H1 (cell line): ENCODE results near the gene PTPRG. TPM values are rescaled to one million over a fixed set of nuclear protein-coding genes. Genes with fewer than 3 reads are reported as not detected.

Experiments used
- CTCF ChIA-PET: fragments of 300-600 bp; sonication (Branson Sonifier 250); formaldehyde crosslinking; loops from one replicate; lab custom pipeline; 2021; ENCODE audit not compliant: partially characterized antibody; lab: Charles Lee
- POLR2A ChIA-PET: fragments of 300-600 bp; sonication (Branson Sonifier 250); formaldehyde crosslinking; loops from one replicate; lab custom pipeline; 2021; ENCODE audit warnings: inconsistent platforms; ENCODE audit not compliant: partially characterized antibody; lab: Charles Lee
- DNase-seq, 2 experiments: peaks; one replicate each; pipeline versions ENCODE4 v3.0.0 to v3.0.0-alpha.2; 2010 to 2022; ENCODE audit warnings: low spot score in 2 of 2, low read depth in 1 of 2, mixed read lengths in 1 of 2
- FAIRE-seq: peaks from 2 replicates; lab custom pipeline; 2011; peaks lifted over from hg19 to GRCh38; lab: Jason Lieb, UNC
- H2AFZ ChIP-seq: 2 replicates; pipeline ENCODE4 v1.8.1; 2012; ENCODE audit warnings: low read length, inconsistent platforms
- H2AK5ac ChIP-seq: 2 replicates; pipeline ENCODE4 v1.6.1; 2013; ENCODE audit warnings: low read depth, low read length
- H2BK120ac ChIP-seq: replicated peaks from 2 replicates; pipeline ENCODE3; 2013; ENCODE audit warnings: low read depth, low read length, inconsistent platforms
- H2BK12ac ChIP-seq: 2 replicates; pipeline ENCODE4 v1.6.1; 2013; ENCODE audit warnings: low read depth, low read length
- H2BK15ac ChIP-seq: 2 replicates; pipeline ENCODE4 v1.6.1; 2013; ENCODE audit warnings: low read length
- H2BK20ac ChIP-seq: 2 replicates; pipeline ENCODE4 v1.6.1; 2013; ENCODE audit warnings: low read length
- H2BK5ac ChIP-seq: 2 replicates; pipeline ENCODE4 v1.6.1; 2013; ENCODE audit warnings: low read depth, low read length
- H3K14ac ChIP-seq: 2 replicates; pipeline ENCODE4 v1.6.1; 2013; ENCODE audit warnings: inconsistent platforms; ENCODE audit not compliant: insufficient read length
- H3K18ac ChIP-seq: 2 replicates; pipeline ENCODE4 v1.6.1; 2013; ENCODE audit warnings: low read length; ENCODE audit errors: extremely low read depth
- H3K23ac ChIP-seq: 2 replicates; pipeline ENCODE4 v1.6.1; 2013; ENCODE audit warnings: inconsistent platforms; ENCODE audit not compliant: insufficient read length
- H3K23me2 ChIP-seq: 2 replicates; pipeline ENCODE4 v1.6.1; 2013; ENCODE audit warnings: low read depth, low read length
- H3K27ac ChIP-seq: 2 replicates; pipeline ENCODE4 v1.6.1; 2011; ENCODE audit warnings: low read depth, low read length, inconsistent platforms
- H3K27me3 ChIP-seq, 4 experiments: replicated peaks in 1 of 4; 1 replicate in 1 of 4; 2 replicates in 3 of 4; pipeline versions ENCODE4 v1.6.1 to v1.8.1; 2011 to 2013; ENCODE audit warnings: low read length in 3 of 4, mild to moderate bottlenecking in 3 of 4, inconsistent platforms in 2 of 4, mixed read lengths in 2 of 4, moderate library complexity in 1 of 4; ENCODE audit not compliant: control insufficient read depth in 3 of 4, insufficient read depth in 3 of 4; ENCODE audit errors: extremely low read depth in 1 of 4
- H3K36me3 ChIP-seq, 4 experiments: 2 replicates each; pipeline versions ENCODE4 v1.6.1 to v1.8.1; 2011 to 2013; ENCODE audit warnings: mild to moderate bottlenecking in 4 of 4, low read length in 3 of 4, moderate library complexity in 2 of 4, control low read depth in 1 of 4, inconsistent platforms in 1 of 4; ENCODE audit not compliant: insufficient read depth in 4 of 4, control insufficient read depth in 2 of 4
- H3K4ac ChIP-seq: replicated peaks from 2 replicates; pipeline ENCODE3; 2013; ENCODE audit warnings: low read length, low read depth, mixed read lengths, inconsistent platforms; ENCODE audit not compliant: insufficient read length
- H3K4me1 ChIP-seq, 4 experiments: replicated peaks in 1 of 4; 1 replicate in 1 of 4; 2 replicates in 3 of 4; pipeline versions ENCODE4 v1.6.1 to v1.8.1; 2011 to 2013; ENCODE audit warnings: low read length in 3 of 4, inconsistent platforms in 2 of 4, mixed read lengths in 1 of 4; ENCODE audit not compliant: insufficient read depth in 4 of 4, control insufficient read depth in 3 of 4
- H3K4me2 ChIP-seq, 2 experiments: 2 replicates each; pipeline versions ENCODE4 v1.6.1 to v1.8.1; 2011 to 2013; ENCODE audit warnings: low read depth in 2 of 2, low read length in 2 of 2, control low read depth in 1 of 2, inconsistent platforms in 1 of 2, mild to moderate bottlenecking in 1 of 2; ENCODE audit not compliant: insufficient read depth in 1 of 2
- H3K4me3 ChIP-seq, 4 experiments: fragments of 200-600, 300-600 bp in 1 of 4; sonication (generic), shearing (Covaris generic), sonication (Bioruptor Twin) in 1 of 4; 2 replicates each; pipeline versions ENCODE4 v1.5.1 to v1.8.1; 2011 to 2016; ENCODE audit warnings: low read length in 4 of 4, low read depth in 3 of 4, control low read depth in 2 of 4, inconsistent platforms in 2 of 4, mild to moderate bottlenecking in 2 of 4, mixed read lengths in 1 of 4, moderate library complexity in 1 of 4; ENCODE audit not compliant: insufficient read depth in 2 of 4; ENCODE audit errors: extremely low read depth in 1 of 4
- H3K56ac ChIP-seq: replicated peaks from 2 replicates; pipeline ENCODE3; 2013; ENCODE audit warnings: low read depth, mild to moderate bottlenecking, mixed read lengths, low read length, inconsistent platforms; ENCODE audit not compliant: insufficient read length
- H3K79me1 ChIP-seq: 2 replicates; pipeline ENCODE4 v1.6.1; 2013; ENCODE audit warnings: low read depth, low read length, control low read depth
- H3K79me2 ChIP-seq, 2 experiments: 2 replicates each; pipeline versions ENCODE4 v1.6.1 to v1.8.1; 2012 to 2013; ENCODE audit warnings: low read length in 2 of 2, mild to moderate bottlenecking in 2 of 2, inconsistent platforms in 1 of 2; ENCODE audit not compliant: insufficient read depth in 2 of 2, control insufficient read depth in 1 of 2
- H3K9ac ChIP-seq, 4 experiments: replicated peaks in 1 of 4; 1 replicate in 1 of 4; 2 replicates in 3 of 4; pipeline versions ENCODE4 v1.6.1 to v1.8.1; 2011 to 2013; ENCODE audit warnings: low read depth in 3 of 4, low read length in 3 of 4, control low read depth in 2 of 4, mild to moderate bottlenecking in 2 of 4, moderate library complexity in 2 of 4, inconsistent platforms in 1 of 4; ENCODE audit errors: extremely low read depth in 1 of 4
- H3K9me3 ChIP-seq, 2 experiments: 2 replicates each; pipeline versions ENCODE4 v1.6.1 to v1.8.1; 2012 to 2013; ENCODE audit warnings: mild to moderate bottlenecking in 2 of 2, moderate library complexity in 2 of 2, control low read depth in 1 of 2, inconsistent platforms in 1 of 2, low read depth in 1 of 2, low read length in 1 of 2, mixed read lengths in 1 of 2; ENCODE audit not compliant: insufficient read depth in 2 of 2
- H4K20me1 ChIP-seq, 2 experiments: replicated peaks in 1 of 2; 2 replicates each; pipeline versions ENCODE3 to v1.8.1; 2011 to 2013; ENCODE audit warnings: inconsistent platforms in 2 of 2, low read length in 2 of 2, mild to moderate bottlenecking in 1 of 2; ENCODE audit not compliant: insufficient read depth in 2 of 2, control insufficient read depth in 1 of 2
- H4K5ac ChIP-seq: 2 replicates; pipeline ENCODE4 v1.6.1; 2013; ENCODE audit warnings: low read length, low read depth, mixed read lengths, inconsistent platforms; ENCODE audit not compliant: insufficient read length
- H4K8ac ChIP-seq: 2 replicates; pipeline ENCODE4 v1.8.0; 2013; ENCODE audit warnings: mild to moderate bottlenecking, moderate library complexity, low read length, inconsistent platforms; ENCODE audit not compliant: insufficient read depth; ENCODE audit errors: extremely low read depth
- H4K91ac ChIP-seq: replicated peaks from 2 replicates; pipeline ENCODE3; 2013; ENCODE audit warnings: low read length, mixed read lengths, inconsistent platforms; ENCODE audit not compliant: insufficient read length
- BACH1 ChIP-seq: IDR thresholded peaks from 2 replicates; pipeline ENCODE4 v1.6.1; 2012; ENCODE audit warnings: low read length, improper control_type of control experiment
- BRCA1 ChIP-seq: IDR thresholded peaks from 2 replicates; pipeline ENCODE4 v1.6.1; 2012; ENCODE audit warnings: low read depth, low read length, improper control_type of control experiment
- EGR1 ChIP-seq: IDR thresholded peaks from 2 replicates; pipeline ENCODE4 v1.6.1; 2011; ENCODE audit warnings: low read depth, low read length, borderline replicate concordance
- GTF2F1 ChIP-seq: IDR thresholded peaks from 2 replicates; pipeline ENCODE4 v1.6.1; 2012; ENCODE audit warnings: low read depth, low read length, improper control_type of control experiment, borderline replicate concordance
- SAP30 ChIP-seq: fragments of 300-600 bp; sonication (generic); IDR thresholded peaks from 2 replicates; pipeline ENCODE4 v1.7.1; 2012; ENCODE audit warnings: low read length, moderate library complexity, mild to moderate bottlenecking, inconsistent platforms; ENCODE audit not compliant: insufficient read depth, insufficient replicate concordance
- SIRT6 ChIP-seq: IDR thresholded peaks from one replicate; pipeline ENCODE4 v1.7.1; 2012; ENCODE audit warnings: low read length, inconsistent platforms
- ZNF274 ChIP-seq: IDR thresholded peaks from 2 replicates; pipeline ENCODE4 v1.7.0; 2012; ENCODE audit warnings: low read length, borderline replicate concordance; ENCODE audit errors: extremely low read depth
- WGBS, 2 experiments: shearing (Covaris generic) in 1 of 2; methylation state at CpG; one replicate each; pipeline versions ENCODE4 v1.1.6 to v1.1.7; 2013 to 2015; ENCODE audit warnings: low lambda C conversion rate in 2 of 2, mixed read lengths in 2 of 2, inconsistent platforms in 1 of 2, low coverage in 1 of 2, missing lambda C conversion rate in 1 of 2; ENCODE audit not compliant: insufficient replicate concordance in 2 of 2, insufficient coverage in 1 of 2, insufficient read length in 1 of 2; ENCODE audit errors: extremely low coverage in 1 of 2, missing lambda C conversion rate in 1 of 2; 5-methylcytosine and 5-hydroxymethylcytosine counted together
- polyA plus RNA-seq, 7 experiments: library from polyadenylated mRNA; depleted of rRNA in 3 of 7; stranded (reverse) in 5 of 7; unstranded in 2 of 7; fragments of >200 nt in 5 of 7; fragments of 200-250 nt in 2 of 7; gene quantifications; 1 replicate in 5 of 7; 2 replicates in 1 of 7; 4 replicates in 1 of 7; pipeline versions ENCODE4 v1.2.1 to v1.2.3, GENCODE V29; 2011 to 2013; ENCODE audit warnings: missing spikeins in 2 of 7, mixed read lengths in 2 of 7
- total RNA-seq: library from RNA; stranded (reverse); fragmentation: NEBNext Ultra II Directional; extraction: Animal tissue kit (Norgen Biotek cat#: 25700); gene quantifications from 2 replicates; pipeline ENCODE4 v1.2.1, GENCODE V29; 2021

PTPRG gene
- total and polyA plus RNA-seq, 2 of the 8 experiments (the other 6 are each of a cell fraction or from before 2014, with no cell fraction given), result 23.3 to 96.2 TPM

- Histone ChIP-seq H2AFZ (no peak overlapping the region), H2AK5ac (no peak overlapping the region), H3K23ac (no peak overlapping the region), H4K91ac (no peak overlapping the region), H2BK5ac (no peak overlapping the region), H3K4me2 (no peak overlapping the region), H3K9me3 (no peaks in the 10 kb centered on the region), H4K5ac (no peak overlapping the region), H2BK120ac (no peak overlapping the region), H3K79me2 (peaks cover 0 to 86% of the 10 kb centered on the region in 2 experiments; a peak in 3 of 4 replicates), H4K20me1 (peaks cover 0 to 4% of the 10 kb centered on the region in 2 experiments), H3K4me3 (no peak overlapping the region), H2BK20ac (no peak overlapping the region), H3K27me3 (no peaks in the 10 kb centered on the region), H3K23me2 (no peaks in the 10 kb centered on the region), H3K56ac (no peak overlapping the region), H3K27ac (no peak overlapping the region), H3K18ac (no peak overlapping the region), H3K79me1 (no peaks in the 10 kb centered on the region; the same call in 1 of the 2 replicates), H3K14ac (no peak overlapping the region), H2BK15ac (no peak overlapping the region), H3K36me3 (no peaks in the 10 kb centered on the region), H2BK12ac (no peak overlapping the region), H3K4ac (no peak overlapping the region), H3K4me1 (peaks cover 0 to 20% (median 0%) of the 10 kb centered on the region in 4 experiments; a peak in 5 of 7 replicates), H3K9ac (no peak overlapping the region), H4K8ac (no peak overlapping the region)
- ChIA-PET CTCF (interaction anchor here (0.6 to 1.5 kb wide), 3 partner anchors 10 to 123 kb away, joined by 3 to 10 read pairs (median 4); no protein-coding TSS in a partner anchor), POLR2A (interaction anchor here (1.2 kb wide), 1 partner anchor 10 kb away, joined by 4 read pairs; no protein-coding TSS in a partner anchor)
- DNase-seq (no peak), FAIRE-seq (no peak)
- TF ChIP-seq EGR1 (no peak), ZNF274 (no peak), SIRT6 (no peak), BACH1 (no peak), BRCA1 (no peak), SAP30 (no peak), GTF2F1 (no peak)
- 87% methylated on average over 5 of the region's 5 CpGs; no CpG with 5 or more reads in 1 of the 2 experiments for WGBS, 2 experiments
These were observed 364.4 kb downstream of the PTPRG start for GRCh38 chr3:61925721-61926120.
